Measurements from ENCODE around the gene C3orf49. TPM values are rescaled to one million over a fixed set of nuclear protein-coding genes. Genes with fewer than 3 reads are reported as not detected.

Gene C3orf49
- total RNA-seq, 1 donor from 2014 or later: not detected

- H3K79me2 ChIP-seq (ENCODE audit: insufficient read depth, low read length): peaks cover 77% of the 10 kb centered on the region
- no peak overlapping the region for H3K27ac ChIP-seq (ENCODE audit: low read depth, low read length)
- H3K27me3 Mint-ChIP-seq (ENCODE audit: low read depth, unreplicated experiment): no peaks in the 10 kb centered on the region
- H3K9me3 ChIP-seq (ENCODE audit: insufficient read depth, low read depth, low read length): no peaks in the 10 kb centered on the region
- no peaks in the 10 kb centered on the region for H3K9me3 Mint-ChIP-seq (ENCODE audit: unreplicated experiment)
- DNase-seq (ENCODE audit: low read depth) (no peak), FAIRE-seq (no peak)
- H3K4me3 ChIP-seq (ENCODE audit: insufficient read depth, low read depth, low read length): no peak overlapping the region
- no peak overlapping the region for H3K9ac ChIP-seq (ENCODE audit: low read length)
- H3K27ac Mint-ChIP-seq (ENCODE audit: unreplicated experiment): no peak overlapping the region
- no peaks in the 10 kb centered on the region for H3K27me3 ChIP-seq (ENCODE audit: insufficient read depth, low read length)
- no peaks in the 10 kb centered on the region for H3K36me3 Mint-ChIP-seq (ENCODE audit: low read depth, unreplicated experiment)
- H3K36me3 ChIP-seq (ENCODE audit: insufficient read depth, low read length): no peaks in the 10 kb centered on the region
- TF ChIP-seq EZH2 (IDR thresholded peaks at IDR 0.05; ENCODE audit: insufficient read depth, low read length): no peak
- TF ChIP-seq, protein P1, sequence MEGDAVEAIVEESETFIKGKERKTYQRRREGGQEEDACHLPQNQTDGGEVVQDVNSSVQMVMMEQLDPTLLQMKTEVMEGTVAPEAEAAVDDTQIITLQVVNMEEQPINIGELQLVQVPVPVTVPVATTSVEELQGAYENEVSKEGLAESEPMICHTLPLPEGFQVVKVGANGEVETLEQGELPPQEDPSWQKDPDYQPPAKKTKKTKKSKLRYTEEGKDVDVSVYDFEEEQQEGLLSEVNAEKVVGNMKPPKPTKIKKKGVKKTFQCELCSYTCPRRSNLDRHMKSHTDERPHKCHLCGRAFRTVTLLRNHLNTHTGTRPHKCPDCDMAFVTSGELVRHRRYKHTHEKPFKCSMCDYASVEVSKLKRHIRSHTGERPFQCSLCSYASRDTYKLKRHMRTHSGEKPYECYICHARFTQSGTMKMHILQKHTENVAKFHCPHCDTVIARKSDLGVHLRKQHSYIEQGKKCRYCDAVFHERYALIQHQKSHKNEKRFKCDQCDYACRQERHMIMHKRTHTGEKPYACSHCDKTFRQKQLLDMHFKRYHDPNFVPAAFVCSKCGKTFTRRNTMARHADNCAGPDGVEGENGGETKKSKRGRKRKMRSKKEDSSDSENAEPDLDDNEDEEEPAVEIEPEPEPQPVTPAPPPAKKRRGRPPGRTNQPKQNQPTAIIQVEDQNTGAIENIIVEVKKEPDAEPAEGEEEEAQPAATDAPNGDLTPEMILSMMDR (IDR thresholded peaks at IDR 0.05; ENCODE audit: insufficient read depth, low read depth, low read length): no peak
- no peak overlapping the region for H2AFZ ChIP-seq (ENCODE audit: low read depth, low read length)
- H3K4me3 Mint-ChIP-seq (ENCODE audit: unreplicated experiment): no peak overlapping the region
- no peak overlapping the region for H3K4me2 ChIP-seq (ENCODE audit: low read length)
- H4K20me1 ChIP-seq (ENCODE audit: insufficient read depth, low read length): peaks cover 11% of the 10 kb centered on the region
- H3K4me1 Mint-ChIP-seq (ENCODE audit: low read depth, unreplicated experiment): peaks cover 28% of the 10 kb centered on the region
- peaks cover 13% of the 10 kb centered on the region for H3K4me1 ChIP-seq (ENCODE audit: insufficient read depth, low read length)
Observed at GRCh38 chr3:63860776-63861175, 41.7 kb downstream of the C3orf49 start.

DNA sequence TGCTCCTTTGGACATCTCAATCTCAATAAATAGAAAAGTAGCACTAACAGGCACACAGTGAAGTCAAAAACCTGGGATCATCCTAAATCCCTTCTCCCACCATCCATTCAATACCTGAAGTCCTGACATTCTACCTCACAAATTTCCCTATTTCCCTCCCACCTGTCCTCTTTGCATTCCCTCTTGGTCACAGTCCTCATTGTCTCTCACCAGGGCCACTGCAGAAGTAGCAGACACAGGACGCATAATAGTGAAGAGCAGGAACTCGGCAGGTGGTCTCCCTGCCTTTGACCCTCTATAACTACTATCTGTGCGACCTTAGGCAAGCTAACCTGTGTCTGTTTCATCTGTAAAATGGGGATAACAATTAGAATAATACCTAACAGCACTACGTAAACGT is 42.2 kb downstream of the C3orf49 start:
- no peak overlapping the region for H3K4me3 Mint-ChIP-seq (ENCODE audit: unreplicated experiment)
- Histone ChIP-seq H2AFZ (ENCODE audit: low read depth, low read length) (no peak overlapping the region), H3K4me3 (ENCODE audit: insufficient read depth, low read depth, low read length) (no peak overlapping the region), H3K9me3 (ENCODE audit: insufficient read depth, low read depth, low read length) (no peaks in the 10 kb centered on the region), H3K79me2 (ENCODE audit: insufficient read depth, low read length) (peaks cover 77% of the 10 kb centered on the region), H3K36me3 (ENCODE audit: insufficient read depth, low read length) (no peaks in the 10 kb centered on the region), H4K20me1 (ENCODE audit: insufficient read depth, low read length) (peaks cover 13% of the 10 kb centered on the region), H3K4me2 (ENCODE audit: low read length) (no peak overlapping the region), H3K27ac (ENCODE audit: low read depth, low read length) (no peak overlapping the region), H3K9ac (ENCODE audit: low read length) (no peak overlapping the region), H3K27me3 (ENCODE audit: insufficient read depth, low read length) (no peaks in the 10 kb centered on the region), H3K4me1 (ENCODE audit: insufficient read depth, low read length) (peaks cover 13% of the 10 kb centered on the region)
- H3K36me3 Mint-ChIP-seq (ENCODE audit: low read depth, unreplicated experiment): no peaks in the 10 kb centered on the region
- no peaks in the 10 kb centered on the region for H3K27me3 Mint-ChIP-seq (ENCODE audit: low read depth, unreplicated experiment)
- peak overlapping the region; percentile 14 for H3K27ac Mint-ChIP-seq (ENCODE audit: unreplicated experiment)
- FAIRE-seq (no peak), DNase-seq (ENCODE audit: low read depth) (no peak)
- peaks cover 27% of the 10 kb centered on the region for H3K4me1 Mint-ChIP-seq (ENCODE audit: low read depth, unreplicated experiment)
- TF ChIP-seq, protein P1 (IDR thresholded peaks at IDR 0.05; ENCODE audit: insufficient read depth, low read depth, low read length): no peak
- TF ChIP-seq EZH2 (IDR thresholded peaks at IDR 0.05; ENCODE audit: insufficient read depth, low read length): no peak
- H3K9me3 Mint-ChIP-seq (ENCODE audit: unreplicated experiment): no peaks in the 10 kb centered on the region

GRCh38 chr3:63862804-63863149 is 43.7 kb downstream of the C3orf49 start:
- Histone ChIP-seq H3K36me3 (ENCODE audit: insufficient read depth, low read length) (no peaks in the 10 kb centered on the region), H2AFZ (ENCODE audit: low read depth, low read length) (peak overlapping the region; percentile 95), H3K79me2 (ENCODE audit: insufficient read depth, low read length) (peaks cover 79% of the 10 kb centered on the region), H3K27ac (ENCODE audit: low read depth, low read length) (peak overlapping the region; percentile 90), H4K20me1 (ENCODE audit: insufficient read depth, low read length) (peaks cover 14% of the 10 kb centered on the region), H3K27me3 (ENCODE audit: insufficient read depth, low read length) (no peaks in the 10 kb centered on the region), H3K4me1 (ENCODE audit: insufficient read depth, low read length) (peaks cover 7% of the 10 kb centered on the region), H3K4me2 (ENCODE audit: low read length) (peak overlapping the region; percentile 89), H3K4me3 (ENCODE audit: insufficient read depth, low read depth, low read length) (peak overlapping the region; percentile 80), H3K9me3 (ENCODE audit: insufficient read depth, low read depth, low read length) (no peaks in the 10 kb centered on the region), H3K9ac (ENCODE audit: low read length) (peak overlapping the region; percentile 96)
- H3K36me3 Mint-ChIP-seq (ENCODE audit: low read depth, unreplicated experiment): no peaks in the 10 kb centered on the region
- DNase-seq (ENCODE audit: low read depth) (no peak), FAIRE-seq (no peak)
- peak overlapping the region; percentile 93 for H3K27ac Mint-ChIP-seq (ENCODE audit: unreplicated experiment)
- H3K4me1 Mint-ChIP-seq (ENCODE audit: low read depth, unreplicated experiment): peaks cover 23% of the 10 kb centered on the region
- TF ChIP-seq, protein P1 (IDR thresholded peaks at IDR 0.05; ENCODE audit: insufficient read depth, low read depth, low read length): no peak
- no peak for TF ChIP-seq EZH2 (IDR thresholded peaks at IDR 0.05; ENCODE audit: insufficient read depth, low read length)
- H3K27me3 Mint-ChIP-seq (ENCODE audit: low read depth, unreplicated experiment): no peaks in the 10 kb centered on the region
- H3K4me3 Mint-ChIP-seq (ENCODE audit: unreplicated experiment): peak overlapping the region; percentile 89
- no peaks in the 10 kb centered on the region for H3K9me3 Mint-ChIP-seq (ENCODE audit: unreplicated experiment)
